GM08714 (cell line): ENCODE measurements around the gene DCP1B.

Source experiments
- H3K4me3 ChIP-seq: fragments of 200-500 bp; sonication (Bioruptor generic); 2 replicates; pipeline ENCODE4 v1.5.1; 2014; ENCODE audit warnings: mild to moderate bottlenecking, low read length, inconsistent platforms
- ZNF274 ChIP-seq: IDR thresholded peaks from 2 replicates; pipeline ENCODE4 v1.6.1; 2012; ENCODE audit warnings: mild to moderate bottlenecking, low read depth, low read length

The DCP1B gene

DNA sequence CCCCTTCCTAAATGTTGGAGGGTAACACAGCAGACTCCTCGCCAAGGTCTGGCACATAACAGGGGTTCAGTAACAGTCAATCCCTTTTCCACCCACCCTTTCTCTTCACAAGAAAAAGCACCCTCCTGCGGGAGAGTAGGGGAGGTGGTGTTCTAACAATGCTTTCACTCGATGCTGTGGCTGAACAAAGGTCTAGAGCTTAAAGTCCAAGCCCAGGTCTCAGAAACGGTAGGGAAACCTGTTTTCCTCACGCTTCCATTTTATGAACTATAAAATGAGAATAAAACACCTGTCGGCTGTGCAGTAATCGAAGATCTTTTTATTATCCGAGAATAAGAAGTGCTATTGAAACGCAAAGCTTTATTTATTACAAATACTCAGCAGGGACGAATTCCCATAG, 64.9 kb downstream of the DCP1B start:
- H3K4me3 ChIP-seq, result no peak overlapping the region
- TF ChIP-seq ZNF274, result no peak

DNA sequence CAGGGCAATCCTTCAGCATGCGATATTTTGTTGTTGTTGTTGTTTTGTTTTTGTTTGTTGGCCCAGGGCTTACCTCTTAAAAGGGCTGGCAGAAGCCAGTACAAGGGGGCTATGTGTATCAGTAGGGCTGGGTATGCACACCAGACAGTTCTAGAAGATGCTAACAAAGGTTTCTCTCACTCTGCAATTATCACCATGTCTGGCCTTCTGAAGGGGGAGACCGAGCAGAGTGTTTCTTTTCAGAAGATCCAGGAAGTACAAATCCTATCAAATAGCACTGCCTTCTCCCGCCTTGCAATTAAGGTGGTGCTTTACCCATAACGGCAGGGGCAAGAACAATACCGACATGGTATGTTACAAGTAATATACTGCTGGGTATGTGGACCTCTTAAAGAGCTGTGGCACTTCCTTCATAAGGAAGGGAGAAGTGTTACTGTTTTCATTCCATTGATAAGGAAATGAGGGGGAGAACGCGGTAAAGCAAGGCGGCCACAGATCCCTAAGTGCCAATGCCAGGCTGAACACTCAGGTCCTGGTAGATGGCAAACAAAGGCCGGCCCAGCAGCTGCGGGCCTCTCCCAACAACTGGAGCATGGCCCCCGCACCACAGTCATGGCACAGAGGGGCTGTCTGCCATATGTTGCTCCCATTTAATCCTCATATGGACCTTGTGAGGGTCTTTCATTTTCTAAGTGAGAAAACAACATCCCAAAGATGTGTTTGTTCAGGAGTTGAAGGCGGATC, 66.6 kb downstream of the DCP1B start:
- no peak overlapping the region for H3K4me3 ChIP-seq
- no peak for TF ChIP-seq ZNF274

DNA sequence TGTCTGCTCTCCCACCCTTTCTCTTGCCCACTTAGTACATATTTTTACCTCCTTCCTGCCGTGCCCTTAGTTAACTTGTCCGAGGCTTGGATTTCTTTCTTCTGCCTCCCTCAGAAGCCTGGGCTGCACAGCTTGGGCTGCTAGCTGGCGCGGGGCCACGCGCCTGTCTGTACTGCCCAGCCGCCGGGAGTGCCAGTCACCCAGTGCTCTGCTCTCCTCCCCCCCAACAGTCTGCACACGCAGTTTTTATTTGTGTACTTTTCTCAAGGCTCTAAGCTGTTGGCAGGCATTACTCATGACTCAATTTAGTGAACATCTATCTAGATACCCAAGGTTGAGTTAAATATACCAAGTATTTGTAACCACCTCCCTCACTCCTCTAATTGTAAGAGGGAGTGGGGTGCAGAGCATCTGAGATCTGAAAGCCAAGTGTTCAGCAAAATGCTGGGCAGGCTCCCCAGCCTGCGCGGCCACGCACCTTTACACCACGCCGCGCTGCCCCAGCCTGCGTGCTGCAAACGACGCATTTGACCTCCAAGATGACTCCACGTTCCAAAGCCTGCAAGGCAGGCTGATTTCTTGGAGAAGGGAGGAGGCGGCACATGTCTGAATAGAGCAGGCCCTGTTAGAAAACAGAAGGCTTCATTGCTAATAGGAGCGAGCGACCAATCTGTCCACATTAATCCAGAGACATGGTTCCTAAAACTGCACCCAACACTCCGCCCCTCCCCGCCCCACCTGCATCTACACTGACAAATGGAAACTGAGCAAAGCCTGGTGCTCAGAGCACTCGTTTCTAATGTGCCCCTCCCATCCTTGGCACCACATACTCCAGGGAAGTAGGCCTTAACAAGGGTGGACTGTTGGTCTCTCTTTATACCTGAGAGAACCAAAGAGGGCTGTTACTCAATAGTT, 67.6 kb downstream of the DCP1B start:
- H3K4me3 ChIP-seq, result no peak overlapping the region
- TF ChIP-seq ZNF274, result no peak

DNA sequence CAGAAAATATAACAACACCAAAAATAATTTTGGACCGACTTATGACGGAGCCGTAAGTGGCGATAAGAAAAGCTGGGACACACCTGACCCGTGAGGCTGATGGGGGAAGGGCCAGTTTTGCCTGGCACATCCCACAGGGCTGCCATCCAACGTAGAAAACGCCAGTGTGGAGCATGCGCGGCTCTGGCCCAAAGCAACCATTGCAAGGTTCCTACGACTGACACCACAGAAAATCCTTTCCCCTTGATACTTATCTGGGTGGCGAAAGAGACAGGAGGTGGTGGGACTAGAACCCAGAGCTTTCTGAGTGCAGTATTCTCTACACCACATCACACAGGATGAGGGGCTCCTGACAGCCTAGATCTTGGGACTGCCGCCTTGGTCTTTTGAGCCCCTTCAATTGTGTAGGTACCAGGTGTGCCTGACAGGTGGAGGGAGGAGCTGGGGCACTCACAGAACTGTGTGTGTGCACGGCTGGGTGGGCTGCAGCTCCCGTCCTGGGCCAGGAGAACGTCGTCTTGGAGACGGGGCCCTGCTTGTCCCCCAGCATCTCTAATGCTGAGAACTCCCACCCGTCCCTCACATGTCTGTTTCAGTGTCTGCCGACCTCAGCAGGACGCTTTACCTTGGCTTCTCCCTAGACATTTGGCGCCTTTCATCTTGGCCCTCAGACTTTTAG, 68.4 kb downstream of the DCP1B start:
- TF ChIP-seq ZNF274, result no peak

DNA sequence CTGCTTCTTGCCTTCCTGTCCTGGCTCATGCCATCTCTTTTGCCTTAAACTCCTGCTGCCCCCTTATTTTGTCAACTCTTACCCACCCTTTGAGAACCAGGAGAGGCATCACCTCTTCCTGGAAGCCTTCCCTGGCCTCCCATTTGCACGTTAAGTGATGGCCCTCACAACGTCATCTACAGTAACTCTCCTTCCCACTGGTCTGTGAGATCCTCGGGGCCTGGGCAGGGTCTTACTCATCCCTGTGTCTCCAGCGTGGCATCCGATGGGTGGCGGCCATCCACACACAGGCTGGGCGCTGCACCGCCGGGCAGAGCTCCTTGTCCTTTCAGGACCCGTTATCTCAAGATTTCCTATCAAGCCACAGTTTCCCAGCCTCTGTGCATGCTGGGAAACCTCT, 69.0 kb downstream of the DCP1B start:
- TF ChIP-seq ZNF274, result no peak
- no peak overlapping the region for H3K4me3 ChIP-seq

More for the DNA sequence above, 68.4 kb downstream of the DCP1B start:
- no peak overlapping the region for H3K4me3 ChIP-seq

DNA sequence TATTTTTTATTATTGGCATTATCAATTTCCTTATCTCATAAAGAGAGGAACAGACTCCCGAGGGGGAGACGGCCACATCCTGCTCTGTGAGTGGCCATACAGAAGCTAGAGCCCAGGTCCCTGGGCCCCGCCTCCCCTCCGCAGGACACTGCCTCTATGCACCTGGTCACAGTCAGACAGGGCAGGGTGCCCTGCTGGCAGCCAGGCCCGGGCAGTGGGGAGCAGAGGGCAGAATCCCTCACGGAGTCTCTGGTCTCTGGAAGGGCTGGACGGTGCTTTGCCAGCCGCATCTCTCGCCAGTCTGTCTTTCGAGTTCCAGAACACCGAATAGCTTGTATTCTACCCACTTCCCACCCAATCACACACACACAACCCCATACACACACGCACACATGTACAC, 69.4 kb downstream of the DCP1B start:
- TF ChIP-seq ZNF274, result no peak
- H3K4me3 ChIP-seq, result no peak overlapping the region

DNA sequence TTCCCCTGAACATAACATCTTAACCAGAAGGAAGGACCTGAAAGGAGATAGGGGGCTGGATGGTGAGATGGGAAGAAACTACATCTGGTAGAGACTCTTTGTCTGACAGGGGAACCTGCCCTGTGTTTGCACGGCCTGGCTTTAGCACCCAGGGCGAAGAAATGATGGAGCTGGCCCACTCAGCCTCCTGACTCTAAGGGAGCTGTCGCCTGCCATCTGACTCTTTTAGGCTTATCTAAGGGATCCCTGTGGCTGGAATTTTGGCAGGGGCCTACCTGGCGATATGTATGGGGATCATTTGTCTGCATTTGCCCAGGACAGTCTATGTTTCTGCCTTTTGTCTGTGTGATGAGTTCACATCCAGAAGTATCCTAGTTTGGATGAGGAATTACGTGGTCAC, 70.2 kb downstream of the DCP1B start:
- TF ChIP-seq ZNF274, result no peak
- no peak overlapping the region for H3K4me3 ChIP-seq

DNA sequence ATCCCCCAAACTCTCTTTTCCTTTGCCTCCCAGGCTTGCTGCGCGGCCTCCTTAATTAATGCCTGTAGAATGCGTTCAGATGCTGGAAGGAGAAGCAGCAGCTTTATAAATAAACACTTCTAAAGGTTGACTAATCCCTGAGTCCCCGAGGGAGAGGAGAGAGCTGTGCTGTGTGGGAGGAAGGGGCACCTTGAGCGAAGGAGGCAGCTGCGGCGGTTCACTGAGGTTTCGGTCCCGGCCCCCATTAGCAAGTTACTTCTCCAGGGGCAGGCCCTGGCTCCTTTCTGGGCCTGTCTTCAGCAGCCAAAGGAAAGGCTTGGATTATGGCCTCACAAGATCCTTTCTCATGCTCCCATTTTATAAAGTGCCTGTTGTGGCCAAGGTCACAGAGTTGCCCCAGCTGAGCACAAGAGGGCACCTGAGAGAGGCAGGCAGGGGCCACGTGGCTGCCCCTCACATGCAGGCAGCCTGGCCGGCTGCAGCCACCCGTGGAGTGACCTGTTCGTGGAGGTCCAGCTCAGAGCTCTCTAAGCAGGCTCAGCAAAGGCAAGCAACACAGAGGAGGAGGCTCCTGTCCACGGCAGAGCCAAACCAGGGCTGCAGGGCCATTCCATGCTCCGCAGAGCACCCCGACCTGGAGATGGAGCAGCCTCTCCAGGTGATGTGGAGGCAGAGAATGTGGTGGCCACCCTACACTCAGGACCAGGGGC, 70.8 kb downstream of the DCP1B start:
- H3K4me3 ChIP-seq, result no peak overlapping the region
- TF ChIP-seq ZNF274, result no peak

DNA sequence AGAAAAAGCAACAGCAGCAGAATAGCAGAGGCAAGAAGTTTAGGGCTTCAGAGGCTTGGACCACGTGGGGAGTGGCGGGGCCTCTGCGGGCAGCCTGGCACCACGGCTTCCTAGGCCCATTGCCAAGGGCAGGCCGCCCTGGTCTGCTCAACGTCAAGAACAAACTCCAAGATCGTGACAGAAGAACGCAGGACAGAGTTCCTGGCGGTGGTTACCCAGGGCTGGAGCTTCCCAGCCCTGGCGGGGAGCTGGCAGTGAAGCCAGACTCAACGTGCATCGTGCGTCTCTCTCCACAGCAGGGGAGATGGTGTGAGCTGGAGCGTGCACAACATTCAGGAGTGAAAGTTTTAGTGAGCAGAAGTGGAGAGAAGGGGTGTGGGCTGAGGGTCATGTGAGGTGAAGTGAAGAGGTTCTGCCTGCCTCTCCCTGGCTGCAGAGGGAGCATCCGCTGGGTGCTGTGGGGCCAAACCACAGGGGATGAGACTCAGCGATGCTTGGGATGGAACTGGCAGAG, 71.9 kb downstream of the DCP1B start:
- H3K4me3 ChIP-seq, result no peak overlapping the region
- no peak for TF ChIP-seq ZNF274

DNA sequence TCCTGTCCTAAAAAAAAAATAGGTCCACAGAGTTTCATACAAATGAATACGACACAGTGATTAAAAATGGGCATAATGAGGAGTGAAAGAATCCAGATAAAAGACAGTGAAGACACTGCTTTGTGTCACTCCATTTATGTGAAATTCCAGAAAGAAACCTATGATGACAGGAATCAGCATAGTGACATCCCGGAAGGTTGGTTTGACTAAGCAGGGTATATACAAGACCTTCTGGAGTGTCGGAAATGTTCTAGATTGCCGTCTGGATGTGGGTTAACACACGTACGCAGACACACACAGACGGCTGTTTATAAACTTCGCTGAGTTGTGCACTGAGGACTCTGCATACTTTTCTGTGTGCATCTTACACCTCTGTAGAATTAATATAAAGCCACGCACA, 72.6 kb downstream of the DCP1B start:
- TF ChIP-seq ZNF274, result no peak
- H3K4me3 ChIP-seq, result no peak overlapping the region

DNA sequence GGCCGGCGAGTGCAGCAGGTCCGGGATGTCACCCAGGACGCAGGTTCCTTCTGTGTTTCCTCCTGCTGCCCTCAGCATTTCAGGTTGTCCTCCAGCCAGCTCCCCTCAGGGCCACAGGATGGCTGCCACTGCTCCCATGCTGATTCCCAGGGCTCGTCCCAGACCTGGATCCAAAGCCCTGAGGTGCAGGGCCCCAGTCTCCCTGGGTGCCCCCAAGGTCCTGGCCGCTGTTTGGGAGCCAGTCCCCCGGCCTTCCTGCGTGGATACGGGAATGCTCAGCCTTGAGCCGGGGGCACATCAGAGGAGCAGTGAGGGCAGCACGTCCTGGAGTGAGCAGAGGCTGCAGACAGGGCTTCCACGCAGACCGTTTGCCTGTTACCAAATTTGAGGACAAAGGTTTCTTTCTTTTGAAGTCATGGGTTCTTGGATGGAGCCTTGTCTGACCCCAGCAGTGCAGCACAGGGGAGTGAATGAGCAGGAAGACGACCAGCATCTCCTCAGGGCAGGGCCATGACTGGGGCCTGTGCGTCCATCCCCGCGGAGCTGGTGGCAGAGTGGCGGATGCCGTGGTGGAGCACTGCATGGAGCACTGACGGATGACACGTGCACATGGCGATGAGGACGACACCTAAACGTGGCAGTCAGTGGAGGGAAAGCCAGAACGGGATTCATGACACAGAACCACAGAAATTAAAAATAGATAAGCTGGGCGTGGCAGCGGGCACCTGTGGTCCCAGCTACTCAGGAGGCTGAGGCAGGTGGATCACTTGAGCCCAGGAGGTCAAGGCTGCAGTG, 73.3 kb downstream of the DCP1B start:
- no peak overlapping the region for H3K4me3 ChIP-seq
- TF ChIP-seq ZNF274, result no peak

DNA sequence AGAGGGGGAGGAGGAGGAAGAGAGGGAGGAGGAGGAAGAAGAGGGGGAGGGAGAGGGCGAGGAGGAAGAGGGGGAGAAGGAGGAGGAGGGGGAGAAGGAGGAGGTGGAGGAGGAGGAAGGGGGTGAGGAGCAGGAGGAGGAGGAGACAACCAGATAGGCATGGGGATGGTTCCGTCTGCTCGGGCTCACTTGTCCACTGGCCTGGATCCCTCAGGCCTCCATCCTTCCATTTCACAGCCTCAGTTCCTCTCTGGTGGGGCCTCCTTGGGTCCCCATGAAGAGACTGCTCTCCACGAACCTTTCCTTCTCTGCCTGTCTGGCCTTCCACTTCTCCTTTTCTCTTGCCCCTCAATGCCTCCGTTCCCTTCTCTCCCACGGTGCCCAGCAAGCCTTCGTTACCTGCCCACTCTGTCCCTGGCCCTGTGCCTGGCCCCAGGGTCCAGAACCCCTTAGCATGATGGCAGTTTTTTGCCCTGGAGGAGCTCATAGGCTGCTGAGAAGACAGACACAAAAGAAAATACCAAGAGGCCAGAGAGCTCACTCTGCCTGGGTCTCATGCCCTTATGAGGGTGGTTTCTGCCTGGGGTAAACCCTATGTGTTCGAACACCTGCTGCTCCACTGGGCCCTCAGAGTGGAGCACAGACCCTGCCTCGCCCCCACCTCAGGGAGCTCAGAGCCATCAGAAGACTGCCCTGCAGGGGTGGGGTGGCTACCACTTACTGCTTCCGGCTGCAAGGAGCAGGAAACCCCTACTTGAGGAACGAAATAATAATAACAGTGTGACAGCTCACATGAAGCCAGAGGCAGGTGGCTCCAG, 74.1 kb downstream of the DCP1B start:
- H3K4me3 ChIP-seq, result no peak overlapping the region
- TF ChIP-seq ZNF274, result no peak
